Esophagus squamous epithelium (tissue), 5 donors: Measurements from ENCODE around the gene CCER1. TPM values are rescaled to one million over a fixed set of nuclear protein-coding genes. Genes with fewer than 3 reads are reported as not detected.

Experiments used
- DNase-seq: peaks from one replicate; lab custom pipeline; 2025; lab: John Stamatoyannopoulos, UW
- H3K27ac ChIP-seq, 4 donors: fragments of 200-600 bp; sonication (generic); one replicate each; pipeline ENCODE4 v1.5.1; 2016 to 2019; ENCODE audit warnings: mild to moderate bottlenecking in 1 of 4
- H3K27me3 ChIP-seq, 4 donors: fragments of 200-600 bp; sonication (generic); 1 replicate in 3 of 4; 2 replicates in 1 of 4; pipeline versions ENCODE4 v1.5.1 to v1.6.0; 2017 to 2021; ENCODE audit warnings: antibody characterized with exemption in 1 of 4
- H3K36me3 ChIP-seq, 3 donors: fragments of 200-600 bp; sonication (generic); one replicate each; pipeline ENCODE4 v1.5.1; 2016 to 2019
- H3K4me1 ChIP-seq, 3 donors: fragments of 200-600 bp; sonication (generic); one replicate each; pipeline ENCODE4 v1.5.1; 2017 to 2019
- H3K4me3 ChIP-seq, 4 donors: fragments of 200-600 bp; sonication (generic); 1 replicate in 3 of 4; 2 replicates in 1 of 4; pipeline ENCODE4 v1.5.1; 2016 to 2019; ENCODE audit warnings: mild to moderate bottlenecking in 2 of 4, moderate library complexity in 1 of 4
- H3K9me3 ChIP-seq, 3 donors: fragments of 200-600 bp; sonication (generic); one replicate each; pipeline ENCODE4 v1.5.1; 2016 to 2019
- POLR2A ChIP-seq, 4 donors: fragments of 450-650 bp; IDR thresholded peaks; one replicate each; pipeline ENCODE4 v1.6.1; 2017; ENCODE audit warnings: antibody characterized with exemption in 4 of 4, mild to moderate bottlenecking in 4 of 4, moderate library complexity in 3 of 4
- WGBS, 2 donors: methylation state at CpG; one replicate each; pipeline ENCODE4 v1.1.5; 2018; 5-methylcytosine and 5-hydroxymethylcytosine counted together
- intact Hi-C: fragments of 100-400 bp; cut with DNase I; formaldehyde crosslinking; loops from one replicate; pipeline ENCODE4 v1.15.0; 2022
- total RNA-seq, 4 donors: library from RNA; depleted of rRNA; stranded (reverse); fragments of >200 nt; gene quantifications; one replicate each; pipeline ENCODE4 v1.1.0, GENCODE V29; 2016
- TF ChIP-seq, protein P1 (sequence below), 6 experiments: fragments of 450-650 bp in 4 of 6; fragments of 200-600 bp in 2 of 6; sonication (generic) in 2 of 6; IDR thresholded peaks; one replicate each; pipeline ENCODE4 v1.5.1; 2016 to 2019; ENCODE audit warnings: antibody characterized with exemption in 6 of 6, mild to moderate bottlenecking in 4 of 6, moderate library complexity in 4 of 6
- donor health status: DM: yes; HTN: yes; CAD: no.

The CCER1 gene
- total RNA-seq, 4 donors from 2014 or later, result not detected

DNA sequence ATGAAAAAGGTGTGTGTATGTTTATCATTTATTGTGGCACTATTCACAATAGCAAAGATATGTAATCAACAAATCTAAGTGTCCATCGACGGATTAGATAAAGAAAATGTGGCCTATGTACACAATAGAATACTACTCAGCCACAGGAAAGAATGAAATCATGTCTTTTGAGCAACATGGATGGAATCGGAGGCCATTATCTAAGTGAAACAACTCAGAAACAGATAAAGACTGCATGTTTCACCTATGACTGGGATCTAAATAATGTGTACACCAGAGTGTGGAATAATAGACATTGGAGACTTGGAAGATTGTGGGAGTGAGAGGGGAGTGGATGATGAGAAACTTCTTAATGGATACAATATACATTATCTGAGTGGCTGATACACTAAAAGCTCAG, 44.0 kb downstream of the CCER1 start:
- no peak for DNase-seq
- Histone ChIP-seq H3K27ac (no peak overlapping the region), H3K4me3 (no peak overlapping the region), H3K36me3 (no peaks in the 10 kb centered on the region), H3K9me3 (no peaks in the 10 kb centered on the region), H3K27me3 (no peaks in the 10 kb centered on the region), H3K4me1 (peaks cover 0 to 16% (median 0%) of the 10 kb centered on the region in 3 donors)
- 82 to 84% methylated on average over 3 of the region's 3 CpGs for WGBS, 2 donors
- intact Hi-C loops, result no loop called here
- TF ChIP-seq, protein P1, sequence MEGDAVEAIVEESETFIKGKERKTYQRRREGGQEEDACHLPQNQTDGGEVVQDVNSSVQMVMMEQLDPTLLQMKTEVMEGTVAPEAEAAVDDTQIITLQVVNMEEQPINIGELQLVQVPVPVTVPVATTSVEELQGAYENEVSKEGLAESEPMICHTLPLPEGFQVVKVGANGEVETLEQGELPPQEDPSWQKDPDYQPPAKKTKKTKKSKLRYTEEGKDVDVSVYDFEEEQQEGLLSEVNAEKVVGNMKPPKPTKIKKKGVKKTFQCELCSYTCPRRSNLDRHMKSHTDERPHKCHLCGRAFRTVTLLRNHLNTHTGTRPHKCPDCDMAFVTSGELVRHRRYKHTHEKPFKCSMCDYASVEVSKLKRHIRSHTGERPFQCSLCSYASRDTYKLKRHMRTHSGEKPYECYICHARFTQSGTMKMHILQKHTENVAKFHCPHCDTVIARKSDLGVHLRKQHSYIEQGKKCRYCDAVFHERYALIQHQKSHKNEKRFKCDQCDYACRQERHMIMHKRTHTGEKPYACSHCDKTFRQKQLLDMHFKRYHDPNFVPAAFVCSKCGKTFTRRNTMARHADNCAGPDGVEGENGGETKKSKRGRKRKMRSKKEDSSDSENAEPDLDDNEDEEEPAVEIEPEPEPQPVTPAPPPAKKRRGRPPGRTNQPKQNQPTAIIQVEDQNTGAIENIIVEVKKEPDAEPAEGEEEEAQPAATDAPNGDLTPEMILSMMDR (IDR thresholded peaks at IDR 0.05), result no peak
- no peak for TF ChIP-seq POLR2A (IDR thresholded peaks at IDR 0.05)

- Histone ChIP-seq H3K4me1 (peaks cover 0 to 24% (median 0%) of the 10 kb centered on the region in 3 donors), H3K36me3 (no peaks in the 10 kb centered on the region), H3K27ac (no peak overlapping the region), H3K4me3 (no peak overlapping the region), H3K9me3 (no peaks in the 10 kb centered on the region), H3K27me3 (no peaks in the 10 kb centered on the region)
- 49 to 50% methylated on average over 7 of the region's 7 CpGs for WGBS, 2 donors
- no peak for DNase-seq
- TF ChIP-seq, protein P1 (IDR thresholded peaks at IDR 0.05), result peak; percentile 25 to 83 (median 52)
- no peak for TF ChIP-seq POLR2A (IDR thresholded peaks at IDR 0.05)
- intact Hi-C loops, result no loop called here
Observed at GRCh38 chr12:90909069-90909770, 45.8 kb downstream of the CCER1 start.

DNA sequence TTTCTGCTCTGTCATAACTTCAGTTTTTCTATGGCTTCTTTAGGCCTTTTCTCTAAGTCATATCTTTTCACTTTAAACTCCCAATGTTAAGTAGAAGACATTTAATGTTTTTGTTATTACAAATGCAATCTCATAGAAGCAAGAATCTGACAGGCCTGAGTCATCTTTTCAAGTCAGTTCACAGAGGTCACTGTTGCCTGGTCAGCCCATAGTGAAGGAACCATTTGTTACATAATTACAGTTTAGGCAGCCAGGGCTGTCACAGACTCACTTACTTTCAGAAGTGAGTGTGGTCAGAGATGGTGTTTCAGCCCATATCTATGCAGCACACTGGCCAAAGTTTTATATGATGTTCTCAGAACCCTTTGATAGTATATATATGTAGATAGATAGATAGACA, 46.5 kb downstream of the CCER1 start:
- H3K27me3 ChIP-seq, result no peaks in the 10 kb centered on the region
- H3K27ac ChIP-seq, result no peak overlapping the region
- H3K4me3 ChIP-seq, result no peak overlapping the region
- H3K4me1 ChIP-seq, result peaks cover 0 to 24% (median 0%) of the 10 kb centered on the region in 3 donors
- intact Hi-C loops, result no loop called here
- H3K9me3 ChIP-seq, result no peaks in the 10 kb centered on the region
- H3K36me3 ChIP-seq, result no peaks in the 10 kb centered on the region
- no peak for DNase-seq
- TF ChIP-seq, protein P1 (IDR thresholded peaks at IDR 0.05), result no peak
- TF ChIP-seq POLR2A (IDR thresholded peaks at IDR 0.05), result no peak

- Histone ChIP-seq H3K4me3 (no peak overlapping the region), H3K27me3 (no peaks in the 10 kb centered on the region), H3K9me3 (no peaks in the 10 kb centered on the region), H3K36me3 (no peaks in the 10 kb centered on the region), H3K4me1 (peaks cover 0 to 24% (median 0%) of the 10 kb centered on the region in 3 donors), H3K27ac (peak overlapping the region in 3 of 4 donors; percentile 30 to 62 (median 42))
- TF ChIP-seq POLR2A (IDR thresholded peaks at IDR 0.05), result no peak
- TF ChIP-seq, protein P1 (IDR thresholded peaks at IDR 0.05), result no peak
- DNase-seq, result no peak
- intact Hi-C loops, result no loop called here
- 16 to 28% methylated on average over 1 of the region's 1 CpG for WGBS, 2 donors
Observed at GRCh38 chr12:90905691-90906370, 49.1 kb downstream of the CCER1 start.

DNA sequence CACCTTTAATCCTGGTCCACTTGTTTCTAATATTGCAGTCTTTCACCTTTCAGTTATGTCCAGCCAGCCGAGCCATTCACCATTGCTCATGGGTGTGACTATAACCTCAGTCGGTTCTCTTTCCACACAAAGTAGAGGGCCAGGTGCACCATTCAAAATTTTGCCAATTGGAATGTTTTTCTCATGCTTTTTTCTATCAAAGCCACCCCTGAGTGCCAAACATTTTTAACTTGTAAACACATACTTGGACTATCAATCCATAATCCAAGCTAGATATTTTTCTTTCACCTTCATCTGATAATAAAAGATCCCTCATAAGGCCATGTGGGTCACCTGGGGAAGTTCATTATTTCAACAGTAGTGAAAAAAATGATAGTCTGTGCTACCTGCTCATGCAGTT, 52.4 kb downstream of the CCER1 start:
- intact Hi-C loops, result no loop called here
- Histone ChIP-seq H3K27ac (no peak overlapping the region), H3K4me3 (no peak overlapping the region), H3K4me1 (peaks cover 0 to 16% (median 0%) of the 10 kb centered on the region in 3 donors), H3K27me3 (no peaks in the 10 kb centered on the region), H3K36me3 (no peaks in the 10 kb centered on the region), H3K9me3 (no peaks in the 10 kb centered on the region)
- WGBS, 2 donors, result 74 to 85% methylated on average over 2 of the region's 2 CpGs
- no peak for TF ChIP-seq POLR2A (IDR thresholded peaks at IDR 0.05)
- TF ChIP-seq, protein P1 (IDR thresholded peaks at IDR 0.05), result no peak
- no peak for DNase-seq
